Kidney capillary endothelial cell (primary cell): ENCODE measurements around the gene COG4.
"Not testable (repeated sequence)": the region's sequence is repeated elsewhere in the genome, so short reads cannot be mapped to it uniquely, and the experiment has no call there.

Experiments used
- DNase-seq: peaks from one replicate; pipeline ENCODE4 v3.0.0-alpha.2; 2018; ENCODE audit warnings: low spot score

Gene COG4

GRCh38 chr16:70454222-70455034, 68.9 kb downstream of the COG4 start, which contains the start of gene FCSK:
TSS of gene FCSK (plus strand) at chr16:70454595. CDS start at chr16:70463191, 8,596 bp downstream.
- no peak for DNase-seq

DNA sequence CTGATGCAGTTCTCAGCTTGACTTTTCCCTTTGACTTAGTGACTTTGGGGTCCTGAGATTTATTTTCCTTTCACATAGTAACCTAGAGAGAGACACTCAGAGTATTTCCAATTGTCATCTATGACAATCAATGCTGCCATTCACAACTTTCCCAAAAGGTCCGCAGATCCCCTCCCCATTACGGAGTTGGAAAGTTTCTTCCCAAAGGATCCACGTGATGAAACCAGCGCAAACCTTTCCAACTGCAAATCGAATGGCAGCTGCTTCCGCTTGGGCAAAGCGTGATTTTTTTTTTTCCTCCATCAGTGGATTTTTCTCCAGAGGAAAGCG, 69.5 kb downstream of the COG4 start:
- no peak for DNase-seq

- no peak for DNase-seq
Measured at GRCh38 chr16:70453117-70453891, 70.0 kb downstream of the COG4 start.

GRCh38 chr16:70451004-70451340, 72.4 kb downstream of the COG4 start:
- DNase-seq: not testable (repeated sequence)

DNA sequence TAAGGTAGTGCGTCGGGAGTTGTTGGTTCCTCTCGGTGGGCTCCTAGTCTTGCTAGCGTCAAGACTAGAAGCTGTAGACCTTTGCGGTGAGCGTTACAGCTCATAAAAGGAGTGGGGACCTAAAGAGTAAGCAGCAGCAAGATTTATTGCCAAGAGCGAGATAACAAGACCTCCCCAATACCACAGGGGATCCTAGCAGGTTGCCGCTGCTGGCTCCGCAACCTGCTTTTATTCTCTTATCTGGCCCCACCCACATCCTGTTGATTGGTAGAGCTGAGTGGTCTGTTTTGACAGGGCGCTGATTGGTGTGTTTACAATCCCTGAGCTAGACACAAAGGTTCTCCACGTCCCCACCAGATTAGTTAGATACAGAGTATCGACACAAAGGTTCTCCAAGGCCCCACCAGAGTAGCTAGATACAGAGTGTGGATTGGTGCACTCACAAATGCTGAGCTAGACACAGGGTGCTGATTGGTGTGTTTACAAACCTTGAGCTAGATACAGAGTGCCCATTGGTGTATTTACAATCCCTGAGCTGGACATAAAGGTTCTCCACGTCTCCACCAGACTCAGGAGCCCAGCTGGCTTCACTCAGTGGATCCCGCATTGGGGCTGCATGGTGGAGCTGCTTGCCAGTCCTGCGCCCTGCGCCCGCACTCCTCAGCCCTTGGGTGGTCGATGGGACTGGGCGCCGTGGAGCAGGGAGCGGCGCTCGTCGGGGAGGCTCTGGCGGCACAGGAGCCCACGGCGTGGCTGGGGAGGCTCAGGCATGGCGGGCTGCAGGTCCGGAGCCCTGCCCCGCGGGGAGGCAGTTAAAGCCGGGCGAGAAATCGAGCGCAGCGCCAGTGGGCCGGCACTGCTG, 73.0 kb downstream of the COG4 start:
- DNase-seq: not testable (repeated sequence)

DNA sequence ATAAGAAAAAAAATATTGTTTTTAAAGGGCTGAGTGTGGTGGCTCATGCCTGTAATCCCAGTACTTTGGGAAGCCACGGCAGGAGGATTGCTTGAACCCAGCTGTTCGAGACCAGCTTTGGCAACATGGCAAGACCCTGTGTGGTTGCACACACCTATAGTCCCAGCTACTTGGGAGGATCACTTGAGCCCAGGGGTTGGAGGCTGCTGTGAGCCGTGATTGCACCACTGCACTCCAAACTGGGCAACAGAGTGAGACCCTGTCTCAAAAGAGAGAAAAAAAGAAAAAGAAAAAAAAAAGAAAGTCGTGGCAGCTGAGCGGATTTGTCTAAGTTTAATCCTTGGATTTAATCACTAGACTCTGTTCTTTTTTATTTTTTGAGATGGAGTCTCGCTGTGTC, 75.3 kb downstream of the COG4 start:
- no peak for DNase-seq

DNA sequence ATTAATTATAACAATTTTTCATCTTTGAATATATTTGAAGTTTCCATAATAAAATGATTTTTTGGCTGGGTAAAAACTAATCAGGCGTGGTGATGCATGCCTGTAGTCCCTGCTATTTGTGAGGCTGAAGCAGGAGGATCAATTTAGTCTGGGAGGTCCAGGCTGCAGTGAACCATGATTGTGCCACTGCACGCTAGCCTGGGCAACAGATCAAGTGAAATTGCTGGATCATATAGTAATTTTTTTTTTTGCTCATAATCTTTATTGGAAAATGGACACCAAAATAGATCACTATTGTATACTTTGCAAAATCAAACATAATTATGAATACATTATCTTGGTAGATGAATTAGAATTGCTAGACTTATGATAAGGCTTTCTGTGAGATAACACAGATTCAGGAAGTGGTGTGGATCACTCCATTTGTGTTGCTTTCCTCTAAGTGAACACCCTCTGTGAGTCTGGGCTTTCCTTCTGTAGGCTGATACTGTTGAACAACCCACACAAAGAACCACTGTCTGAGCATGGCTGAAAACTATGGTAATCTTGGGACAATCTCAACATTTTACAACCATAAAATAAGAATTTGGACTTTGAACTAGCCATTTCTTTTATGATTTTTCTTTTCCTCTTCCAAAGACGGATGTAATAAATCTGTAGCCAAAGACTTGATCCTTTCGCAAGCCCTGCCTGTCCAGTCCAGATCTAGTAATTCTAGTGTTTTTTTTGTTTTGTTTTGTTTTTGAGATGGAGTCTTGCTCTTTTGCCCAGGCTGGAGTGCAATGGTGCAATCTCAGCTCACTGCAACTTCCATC, 78.9 kb downstream of the COG4 start:
- no peak for DNase-seq

- DNase-seq: no peak
Measured at GRCh38 chr16:70442344-70442743, 81.0 kb downstream of the COG4 start.

- no peak for DNase-seq
Measured at GRCh38 chr16:70441406-70441990, 81.9 kb downstream of the COG4 start.

GRCh38 chr16:70440009-70440692, 83.2 kb downstream of the COG4 start:
- no peak for DNase-seq

- DNase-seq: peak; percentile 86
Measured at GRCh38 chr16:70438969-70439862, 84.1 kb downstream of the COG4 start, which contains the start of gene ST3GAL2. TSS of gene ST3GAL2 (minus strand) at chr16:70439100. CDS start at chr16:70398530, 40,570 bp downstream.

- DNase-seq: no peak
Measured at GRCh38 chr16:70438585-70438968, 84.8 kb downstream of the COG4 start.

DNA sequence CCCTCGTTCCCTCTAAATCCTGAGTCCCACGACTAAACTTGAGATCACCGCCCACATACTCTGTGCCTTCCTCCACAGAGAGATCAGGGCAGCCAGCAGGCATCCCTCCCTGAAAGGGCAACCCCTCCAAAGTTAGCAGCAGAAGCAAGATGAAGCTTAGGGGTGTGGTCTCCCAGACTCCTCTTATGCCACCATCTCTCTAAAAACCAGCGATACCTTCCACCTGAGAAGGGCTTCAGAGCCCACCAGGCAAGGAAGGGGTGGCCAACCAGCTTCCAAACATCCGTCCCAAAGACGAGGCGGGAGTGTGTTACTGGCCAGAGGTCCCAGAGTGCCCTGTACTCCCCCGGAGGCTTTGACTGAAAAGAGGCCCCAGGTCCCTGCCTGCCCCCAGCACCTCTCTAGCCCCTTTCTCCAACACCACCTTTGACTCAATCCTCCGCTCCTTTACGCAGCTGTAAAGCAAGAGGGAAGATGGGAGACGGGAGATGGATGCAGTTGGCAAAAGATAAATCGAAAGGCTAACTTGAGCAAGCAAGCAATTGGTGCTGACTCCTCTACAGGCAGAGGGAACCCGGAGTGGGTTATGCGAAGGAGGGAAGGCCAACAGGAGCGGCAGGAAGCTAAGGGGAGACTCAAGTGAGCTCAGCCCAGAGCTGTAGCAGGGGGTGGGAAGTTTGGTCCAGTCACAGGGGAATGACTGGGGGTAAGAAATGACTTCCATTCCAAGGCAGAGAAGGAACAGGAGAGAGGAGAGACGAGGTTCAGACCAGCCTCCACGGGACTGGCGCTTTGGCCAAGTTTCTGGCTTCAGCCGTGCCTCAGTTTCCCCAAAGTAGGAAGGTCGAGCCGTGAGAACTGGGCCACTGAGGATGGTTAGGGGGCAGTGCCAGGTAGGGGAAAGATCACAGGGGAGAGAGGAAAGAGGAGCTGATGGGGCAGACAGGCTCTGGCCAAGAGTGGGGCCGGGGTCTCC, 85.5 kb downstream of the COG4 start:
- DNase-seq: no peak

DNA sequence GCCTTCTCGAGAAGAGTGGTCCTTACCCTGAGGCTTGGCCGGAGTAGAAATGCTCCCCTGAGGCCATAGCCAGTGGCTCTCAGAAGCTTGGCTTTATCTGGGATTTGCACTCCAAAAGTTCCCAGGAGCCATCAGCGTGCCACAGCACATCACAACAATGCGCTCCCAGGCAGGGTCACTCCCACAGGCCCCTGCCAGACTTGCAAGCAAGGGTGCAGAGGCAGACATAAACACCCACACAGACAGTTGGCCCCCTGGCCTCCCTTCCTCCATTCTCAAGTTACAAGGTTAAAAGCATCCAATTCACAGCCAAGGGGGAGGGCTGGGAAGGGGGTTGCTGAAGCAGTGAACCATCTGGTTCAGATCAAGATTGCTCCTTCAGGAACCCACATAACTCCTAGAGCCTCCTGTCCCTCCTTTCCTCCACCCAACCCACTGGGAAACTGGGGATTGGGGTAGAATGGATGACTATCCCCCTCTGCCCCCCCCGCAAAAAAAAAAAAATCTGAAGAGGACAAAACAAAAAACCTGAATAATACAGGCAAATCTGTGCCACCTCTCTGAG, 86.3 kb downstream of the COG4 start:
- DNase-seq: no peak

GRCh38 chr16:70434484-70435260, 88.7 kb downstream of the COG4 start:
- no peak for DNase-seq

DNA sequence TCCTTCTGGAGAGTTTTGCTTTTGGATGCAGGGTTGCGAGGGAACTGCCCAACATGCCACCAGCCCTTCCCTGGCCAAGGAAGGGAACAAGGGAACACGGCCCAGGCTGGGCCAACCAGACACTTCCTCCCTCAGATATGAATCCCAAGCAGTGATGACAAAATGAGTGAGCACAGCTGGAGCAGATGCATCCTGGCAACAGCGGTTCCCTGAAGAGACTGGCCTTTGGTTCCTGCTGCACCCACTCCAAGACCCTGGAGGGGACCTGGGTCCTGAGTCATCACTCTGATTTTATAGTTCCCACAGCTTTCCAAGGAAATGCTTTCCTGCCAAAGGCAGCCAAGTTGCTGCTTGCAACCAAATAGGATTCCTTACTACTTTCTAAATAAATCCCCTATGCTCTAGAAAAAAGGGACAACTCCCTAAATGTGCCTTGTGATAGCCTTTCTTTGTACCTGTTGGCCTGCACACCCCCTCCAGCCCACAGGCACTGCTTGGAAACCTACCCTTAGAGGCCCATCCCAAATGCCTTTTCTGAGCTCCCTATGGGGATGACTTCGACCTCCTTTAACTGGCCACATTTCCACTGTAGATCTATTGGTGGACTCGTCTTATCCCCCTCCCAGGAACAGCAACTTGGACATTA, 89.8 kb downstream of the COG4 start:
- DNase-seq: peak; percentile 90
